ENCODE measurements around the gene CHP1. TPM values are rescaled to one million over a fixed set of nuclear protein-coding genes. Genes with fewer than 3 reads are reported as not detected.
"Not testable (repeated sequence)": the region's sequence is repeated elsewhere in the genome, so short reads cannot be mapped to it uniquely, and the experiment has no call there.

CHP1 gene
- total and polyA plus RNA-seq, 3 donors from 2014 or later: 36.6 to 72.7 (median 61.9) TPM

DNA sequence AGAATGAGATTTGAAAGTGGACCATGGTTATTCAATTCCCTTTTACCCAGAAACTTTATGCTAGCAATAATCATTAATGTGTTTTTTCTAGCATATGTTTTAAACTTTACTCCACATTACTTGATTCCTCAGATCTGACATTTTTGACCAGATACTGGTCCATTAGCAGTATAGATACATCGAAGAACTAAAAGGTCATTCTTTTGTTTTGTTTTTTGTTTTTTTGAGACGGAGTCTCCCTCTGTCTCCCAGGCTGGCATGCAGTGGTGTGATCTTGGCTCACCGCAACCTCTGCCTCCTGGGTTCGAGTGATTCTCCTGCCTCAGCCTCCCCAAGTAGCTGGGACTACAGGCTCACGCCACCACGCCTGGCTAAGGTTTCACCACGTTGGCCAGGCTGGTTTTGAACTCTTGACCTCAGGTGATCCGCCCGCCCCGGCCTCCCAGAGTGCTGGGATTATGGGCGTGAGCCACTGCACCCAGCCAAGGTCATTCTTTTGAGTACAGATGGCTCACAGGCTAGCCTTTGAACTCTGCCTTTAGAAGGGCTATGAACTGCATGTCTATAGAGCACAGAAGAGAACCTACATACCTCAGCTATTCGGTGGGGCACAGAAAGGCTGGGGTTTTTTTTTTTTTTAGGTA is 28.6 kb downstream of the CHP1 start:
- H3K4me3 ChIP-seq: no peak overlapping the region
- no peak for DNase-seq
- no peak for TF ChIP-seq POLR2A (IDR thresholded peaks at IDR 0.05)
- TF ChIP-seq, protein P1, sequence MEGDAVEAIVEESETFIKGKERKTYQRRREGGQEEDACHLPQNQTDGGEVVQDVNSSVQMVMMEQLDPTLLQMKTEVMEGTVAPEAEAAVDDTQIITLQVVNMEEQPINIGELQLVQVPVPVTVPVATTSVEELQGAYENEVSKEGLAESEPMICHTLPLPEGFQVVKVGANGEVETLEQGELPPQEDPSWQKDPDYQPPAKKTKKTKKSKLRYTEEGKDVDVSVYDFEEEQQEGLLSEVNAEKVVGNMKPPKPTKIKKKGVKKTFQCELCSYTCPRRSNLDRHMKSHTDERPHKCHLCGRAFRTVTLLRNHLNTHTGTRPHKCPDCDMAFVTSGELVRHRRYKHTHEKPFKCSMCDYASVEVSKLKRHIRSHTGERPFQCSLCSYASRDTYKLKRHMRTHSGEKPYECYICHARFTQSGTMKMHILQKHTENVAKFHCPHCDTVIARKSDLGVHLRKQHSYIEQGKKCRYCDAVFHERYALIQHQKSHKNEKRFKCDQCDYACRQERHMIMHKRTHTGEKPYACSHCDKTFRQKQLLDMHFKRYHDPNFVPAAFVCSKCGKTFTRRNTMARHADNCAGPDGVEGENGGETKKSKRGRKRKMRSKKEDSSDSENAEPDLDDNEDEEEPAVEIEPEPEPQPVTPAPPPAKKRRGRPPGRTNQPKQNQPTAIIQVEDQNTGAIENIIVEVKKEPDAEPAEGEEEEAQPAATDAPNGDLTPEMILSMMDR (IDR thresholded peaks at IDR 0.05): no peak
- no peaks in the 10 kb centered on the region for H3K4me1 ChIP-seq
- H3K9me3 ChIP-seq: no peaks in the 10 kb centered on the region
- 83 to 85% methylated on average over 9 to 12 of the region's 12 CpGs for WGBS, 2 donors
- H3K36me3 ChIP-seq (ENCODE audit: low read depth, missing control alignments): no peaks in the 10 kb centered on the region
- no peak overlapping the region for H3K27ac ChIP-seq
- intact Hi-C loops (cut with DNase I; ENCODE audit: low total_unique reads): no loop called here
- H3K27me3 ChIP-seq: no peaks in the 10 kb centered on the region

DNA sequence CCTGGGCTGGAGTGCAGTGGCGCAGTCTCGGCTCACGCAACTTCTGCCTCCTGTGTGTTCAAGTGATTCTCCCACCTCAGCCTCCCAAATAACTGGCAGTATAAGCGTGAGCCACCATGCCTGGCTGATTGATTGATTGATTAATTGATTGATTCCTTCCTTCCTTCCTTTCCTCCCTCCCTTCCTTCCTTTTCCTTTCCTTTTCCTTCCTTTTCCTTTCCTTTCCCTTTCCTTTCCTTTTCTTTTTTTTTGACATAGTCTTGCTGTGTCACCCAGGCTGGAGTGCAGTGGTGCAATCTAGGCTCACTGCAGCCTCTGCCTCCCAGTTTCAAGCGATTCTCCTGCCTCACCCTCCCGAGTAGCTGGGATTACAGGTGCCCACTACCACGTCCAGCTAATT is 29.9 kb downstream of the CHP1 start:
- H3K4me3 ChIP-seq; H3K9me3 ChIP-seq; H3K27ac ChIP-seq; H3K27me3 ChIP-seq; intact Hi-C loops (cut with DNase I; ENCODE audit: low total_unique reads); H3K36me3 ChIP-seq (ENCODE audit: low read depth, missing control alignments); H3K4me1 ChIP-seq; DNase-seq: not testable (repeated sequence)
- WGBS, 2 donors: 94 to 96% methylated on average over 7 of the region's 7 CpGs

DNA sequence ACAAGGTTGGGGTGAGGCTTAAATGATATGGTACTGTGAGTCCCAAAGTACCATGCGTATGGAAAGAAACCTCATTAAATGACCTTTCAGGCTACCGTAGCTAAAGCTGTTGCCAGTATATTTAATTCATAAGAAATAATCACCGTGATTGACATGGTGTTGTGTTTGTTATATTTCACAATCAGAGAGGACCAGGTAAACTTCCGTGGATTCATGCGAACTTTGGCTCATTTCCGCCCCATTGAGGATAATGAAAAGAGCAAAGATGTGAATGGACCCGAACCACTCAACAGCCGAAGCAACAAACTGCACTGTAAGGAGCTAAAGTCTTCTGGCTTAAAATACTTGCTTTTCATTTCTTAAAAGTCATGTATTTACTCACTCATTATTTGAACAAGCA is 31.5 kb downstream of the CHP1 start:
- Histone ChIP-seq H3K27me3 (no peaks in the 10 kb centered on the region), H3K9me3 (no peaks in the 10 kb centered on the region), H3K4me3 (no peak overlapping the region), H3K27ac (no peak overlapping the region), H3K4me1 (no peaks in the 10 kb centered on the region), H3K36me3 (ENCODE audit: low read depth, missing control alignments) (no peaks in the 10 kb centered on the region)
- no peak for DNase-seq
- 93 to 97% methylated on average over 8 of the region's 8 CpGs for WGBS, 2 donors
- TF ChIP-seq POLR2A (IDR thresholded peaks at IDR 0.05): no peak
- TF ChIP-seq, protein P1 (IDR thresholded peaks at IDR 0.05): no peak
- intact Hi-C loops (cut with DNase I; ENCODE audit: low total_unique reads): no loop called here

DNA sequence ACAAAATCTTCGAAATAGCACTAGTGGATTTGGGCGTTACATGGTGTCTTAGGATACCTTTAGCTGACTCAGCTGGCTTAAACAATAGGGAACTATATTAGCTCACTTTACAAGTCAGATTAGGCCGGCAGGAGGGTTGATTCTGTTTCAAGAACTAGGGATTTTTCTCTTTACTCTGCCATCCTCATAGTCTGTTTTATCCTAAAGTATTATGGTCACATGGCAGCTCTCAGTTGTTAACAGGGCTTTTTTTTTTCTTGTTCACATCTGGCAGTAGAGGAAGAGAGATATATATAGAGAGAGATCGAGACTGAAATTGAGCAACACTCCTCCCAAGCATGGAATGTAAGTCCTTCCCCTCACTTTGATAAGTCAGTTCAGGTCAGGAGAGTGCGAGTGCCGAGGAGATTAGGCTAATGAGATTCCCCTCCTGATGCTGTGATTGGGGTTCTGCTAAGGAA is 32.9 kb downstream of the CHP1 start:
- H3K27me3 ChIP-seq: no peaks in the 10 kb centered on the region
- H3K4me1 ChIP-seq: no peaks in the 10 kb centered on the region
- no peaks in the 10 kb centered on the region for H3K9me3 ChIP-seq
- intact Hi-C loops (cut with DNase I; ENCODE audit: low total_unique reads): no loop called here
- H3K4me3 ChIP-seq: no peak overlapping the region
- DNase-seq: no peak
- TF ChIP-seq, protein P1 (IDR thresholded peaks at IDR 0.05): no peak
- TF ChIP-seq POLR2A (IDR thresholded peaks at IDR 0.05): no peak
- H3K36me3 ChIP-seq (ENCODE audit: low read depth, missing control alignments): no peaks in the 10 kb centered on the region
- 61 to 65% methylated on average over 6 of the region's 6 CpGs for WGBS, 2 donors
- H3K27ac ChIP-seq: no peak overlapping the region

DNA sequence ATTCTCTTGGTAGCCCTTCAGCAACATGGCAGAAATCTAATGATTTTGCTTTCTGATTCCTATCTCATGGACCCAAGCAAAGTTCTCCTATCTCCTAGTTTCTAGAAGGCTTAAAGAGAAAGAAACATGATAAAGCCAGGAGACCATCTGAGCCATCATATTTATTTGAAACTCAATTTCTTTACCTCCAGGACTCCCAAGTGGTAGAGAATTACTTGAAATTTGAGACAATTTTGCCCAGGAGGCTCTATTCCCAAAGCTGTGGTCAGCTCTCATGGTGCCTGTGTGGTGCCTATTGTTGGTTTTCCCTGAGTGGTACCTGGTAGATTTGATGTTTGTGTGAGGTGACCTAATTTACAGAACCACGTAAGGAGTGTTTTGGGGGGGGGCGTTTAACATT is 38.8 kb downstream of the CHP1 start:
- Histone ChIP-seq H3K27me3 (no peaks in the 10 kb centered on the region), H3K4me1 (no peaks in the 10 kb centered on the region), H3K4me3 (no peak overlapping the region), H3K36me3 (ENCODE audit: low read depth, missing control alignments) (no peaks in the 10 kb centered on the region), H3K9me3 (no peaks in the 10 kb centered on the region), H3K27ac (no peak overlapping the region)
- DNase-seq: no peak
- 95 to 96% methylated on average over 2 of the region's 2 CpGs for WGBS, 2 donors
- TF ChIP-seq, protein P1 (IDR thresholded peaks at IDR 0.05): no peak
- TF ChIP-seq POLR2A (IDR thresholded peaks at IDR 0.05): no peak
- intact Hi-C loops (cut with DNase I; ENCODE audit: low total_unique reads): no loop called here

Data from testis (tissue), 3 donors.